ENCODE results near the gene GAB3. TPM values are rescaled to one million over a fixed set of nuclear protein-coding genes. Genes with fewer than 3 reads are reported as not detected.

The GAB3 gene
- total and polyA plus RNA-seq, 2 of the 4 experiments (the other 2 are of a cell fraction): 2.2 to 3.7 TPM

DNA sequence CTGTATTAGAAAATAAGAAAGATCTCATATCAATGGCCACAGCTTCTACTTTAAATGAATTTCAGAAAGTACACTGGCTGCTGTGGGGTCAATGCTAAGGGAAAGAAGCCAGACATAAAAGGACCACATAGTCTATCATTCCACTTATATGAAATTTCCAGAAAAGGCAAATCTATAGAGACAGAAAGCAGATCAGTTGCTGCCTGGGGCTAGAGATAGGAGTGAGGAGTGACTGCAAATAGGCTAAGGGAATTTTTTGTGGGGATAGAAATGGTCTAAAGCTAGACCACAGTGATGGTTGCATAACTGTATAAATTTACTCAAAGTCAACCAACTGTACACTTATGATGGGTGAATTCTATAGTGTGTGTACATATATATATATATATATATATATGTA lies 8.3 kb downstream of the GAB3 start:
- Histone ChIP-seq H2BK15ac (ENCODE audit: low read depth, low read length) (no peak overlapping the region), H4K8ac (ENCODE audit: low read depth in 2 of 2, low read length in 2 of 2) (no peak overlapping the region), H2BK5ac (ENCODE audit: low read depth, low read length, poor library complexity, severe bottlenecking) (no peak overlapping the region), H4K5ac (ENCODE audit: low read depth, low read length) (no peak overlapping the region), H4K91ac (ENCODE audit: insufficient read depth, low read depth, low read length) (no peak overlapping the region), H2AFZ (replicated peaks; ENCODE audit: low read length, poor library complexity) (no peak overlapping the region), H3K79me1 (ENCODE audit: low read depth in 1 of 2, low read length in 2 of 2) (no peaks in the 10 kb centered on the region), H3K4me3 (ENCODE audit: insufficient read depth, low read depth, low read length) (no peak overlapping the region), H3K18ac (ENCODE audit: low read depth, low read length) (no peak overlapping the region), H3K14ac (replicated peaks; ENCODE audit: low read depth, low read length) (no peak overlapping the region), H3K23ac (ENCODE audit: low read depth, low read length) (no peak overlapping the region), H2BK20ac (ENCODE audit: low read depth, low read length) (no peak overlapping the region), H3K9me1 (ENCODE audit: insufficient read depth, low read length) (no peaks in the 10 kb centered on the region), H3K27ac (ENCODE audit: insufficient read depth, low read length) (no peak overlapping the region), H4K20me1 (ENCODE audit: insufficient read depth, low read length) (no peaks in the 10 kb centered on the region), H3K9ac (ENCODE audit: low read depth, low read length) (no peak overlapping the region), H3K4me1 (ENCODE audit: control insufficient read depth, insufficient read depth, low read length) (no peaks in the 10 kb centered on the region; the same call in 1 of the 2 replicates), H3K4ac (ENCODE audit: low read depth, low read length) (no peak overlapping the region), H3K9me3 (ENCODE audit: control insufficient read depth, insufficient read depth, low read length) (no peaks in the 10 kb centered on the region), H2BK120ac (ENCODE audit: low read depth, low read length) (no peak overlapping the region), H2AK9ac (replicated peaks; ENCODE audit: low read depth, low read length, poor library complexity) (no peak overlapping the region), H3K36me3 (ENCODE audit: control insufficient read depth, insufficient read depth, low read length) (no peaks in the 10 kb centered on the region), H3K27me3 (ENCODE audit: control insufficient read depth, insufficient read depth, low read length) (no peaks in the 10 kb centered on the region), H3K4me2 (ENCODE audit: low read depth, low read length) (no peak overlapping the region), H3K56ac (ENCODE audit: extremely low read depth, insufficient read depth, low read length) (no peak overlapping the region), H2AK5ac (ENCODE audit: low read depth, low read length) (no peak overlapping the region)
- CTCF ChIA-PET: no interaction called here
- dilution Hi-C loops (cut with HindIII; ENCODE audit: low sequenced_read_pairs, unreplicated experiment) (no loop called here), intact Hi-C loops (cut with micrococcal nuclease) (no loop called here), in situ Hi-C loops (cut with MboI; ENCODE audit: low sequenced_read_pairs) (loop anchor here (25.0 kb wide), 1 partner anchor 155 kb away; the partner anchor contains the start of gene CTAG1A)
- POLR2A ChIA-PET (ENCODE audit: unreplicated experiment): no interaction called here
- ATAC-seq (ENCODE audit: low read depth) (no peak), DNase-seq (no peak)
- TF ChIP-seq FOS (IDR thresholded peaks at IDR 0.05; ENCODE audit: low read depth, low read length) (no peak), RAD21 (IDR thresholded peaks at IDR 0.05; ENCODE audit: low read length) (no peak), MAZ (IDR thresholded peaks at IDR 0.05; ENCODE audit: borderline replicate concordance, low read depth, low read length) (no peak), RCOR1 (IDR thresholded peaks at IDR 0.05; ENCODE audit: insufficient replicate concordance, low read length) (no peak), BHLHE40 (IDR thresholded peaks at IDR 0.05; ENCODE audit: low read depth, low read length) (no peak)
- BruUV-seq (replicated peaks): no TSS peak
